ENCODE measurements around the gene THSD7A.

The THSD7A gene

GRCh38 chr7:11650030-11650429 is 182.0 kb downstream of the THSD7A start:
- H3K4me3 ChIP-seq (ENCODE audit: low read length), result no peak overlapping the region
- no peak overlapping the region for H2AFZ ChIP-seq (ENCODE audit: low read length)
- H3K9me3 ChIP-seq (replicated peaks; ENCODE audit: insufficient read depth, low read length), result no peaks in the 10 kb centered on the region
- H3K27ac ChIP-seq (ENCODE audit: low read length), result no peak overlapping the region
- no peak for DNase-seq
- no peaks in the 10 kb centered on the region for H4K20me1 ChIP-seq (ENCODE audit: insufficient read depth, low read length)
- H3K36me3 ChIP-seq (replicated peaks; ENCODE audit: insufficient read depth, low read length), result no peaks in the 10 kb centered on the region
- H3F3A ChIP-seq (ENCODE audit: insufficient read depth, low read length), result no peaks in the 10 kb centered on the region
- H3K79me2 ChIP-seq (ENCODE audit: low read length), result no peaks in the 10 kb centered on the region
- H3K9me2 ChIP-seq (replicated peaks; ENCODE audit: insufficient read depth, low read length), result no peaks in the 10 kb centered on the region
- no peaks in the 10 kb centered on the region for H3K27me3 ChIP-seq (replicated peaks; ENCODE audit: insufficient read depth, low read length)
- H3K9ac ChIP-seq (ENCODE audit: low read length), result no peak overlapping the region
- TF ChIP-seq CTCF (IDR thresholded peaks at IDR 0.05; ENCODE audit: low read length), result no peak
- TF ChIP-seq EZH2phosphoT487 (IDR thresholded peaks at IDR 0.05; ENCODE audit: low read length), result no peak
- no peak for TF ChIP-seq EZH2 (optimal IDR thresholded peaks at IDR 0.05; ENCODE audit: low read depth, low read length)
- no peak overlapping the region for H3K4me2 ChIP-seq (ENCODE audit: low read depth, low read length)
- H3K4me1 ChIP-seq (ENCODE audit: low read length), result no peaks in the 10 kb centered on the region

- TF ChIP-seq EZH2phosphoT487 (IDR thresholded peaks at IDR 0.05; ENCODE audit: low read length) (no peak), EZH2 (optimal IDR thresholded peaks at IDR 0.05; ENCODE audit: low read depth, low read length) (no peak), CTCF (IDR thresholded peaks at IDR 0.05; ENCODE audit: low read length) (no peak)
- H3K9me2 ChIP-seq (replicated peaks; ENCODE audit: insufficient read depth, low read length), result no peaks in the 10 kb centered on the region
- H3K36me3 ChIP-seq (replicated peaks; ENCODE audit: insufficient read depth, low read length), result no peaks in the 10 kb centered on the region
- H4K20me1 ChIP-seq (ENCODE audit: insufficient read depth, low read length), result no peaks in the 10 kb centered on the region
- H3K79me2 ChIP-seq (ENCODE audit: low read length), result no peaks in the 10 kb centered on the region
- H3K9ac ChIP-seq (ENCODE audit: low read length), result no peak overlapping the region
- no peaks in the 10 kb centered on the region for H3K9me3 ChIP-seq (replicated peaks; ENCODE audit: insufficient read depth, low read length)
- H3F3A ChIP-seq (ENCODE audit: insufficient read depth, low read length), result no peaks in the 10 kb centered on the region
- no peak overlapping the region for H2AFZ ChIP-seq (ENCODE audit: low read length)
- no peak overlapping the region for H3K4me2 ChIP-seq (ENCODE audit: low read depth, low read length)
- no peak overlapping the region for H3K4me3 ChIP-seq (ENCODE audit: low read length)
- H3K27ac ChIP-seq (ENCODE audit: low read length), result no peak overlapping the region
- DNase-seq, result no peak
- H3K27me3 ChIP-seq (replicated peaks; ENCODE audit: insufficient read depth, low read length), result no peaks in the 10 kb centered on the region
- H3K4me1 ChIP-seq (ENCODE audit: low read length), result no peaks in the 10 kb centered on the region
Observed at GRCh38 chr7:11648980-11649379, 183.0 kb downstream of the THSD7A start.

GRCh38 chr7:11648101-11648500 is 183.9 kb downstream of the THSD7A start:
- no peak for TF ChIP-seq EZH2 (optimal IDR thresholded peaks at IDR 0.05; ENCODE audit: low read depth, low read length)
- no peak for TF ChIP-seq CTCF (IDR thresholded peaks at IDR 0.05; ENCODE audit: low read length)
- TF ChIP-seq EZH2phosphoT487 (IDR thresholded peaks at IDR 0.05; ENCODE audit: low read length), result no peak
- H3K4me3 ChIP-seq (ENCODE audit: low read length), result no peak overlapping the region
- H3K9me3 ChIP-seq (replicated peaks; ENCODE audit: insufficient read depth, low read length), result no peaks in the 10 kb centered on the region
- no peak for DNase-seq
- no peaks in the 10 kb centered on the region for H3K4me1 ChIP-seq (ENCODE audit: low read length)
- no peaks in the 10 kb centered on the region for H3K9me2 ChIP-seq (replicated peaks; ENCODE audit: insufficient read depth, low read length)
- H3K27me3 ChIP-seq (replicated peaks; ENCODE audit: insufficient read depth, low read length), result no peaks in the 10 kb centered on the region
- no peaks in the 10 kb centered on the region for H3F3A ChIP-seq (ENCODE audit: insufficient read depth, low read length)
- no peak overlapping the region for H3K27ac ChIP-seq (ENCODE audit: low read length)
- no peaks in the 10 kb centered on the region for H3K79me2 ChIP-seq (ENCODE audit: low read length)
- no peak overlapping the region for H3K9ac ChIP-seq (ENCODE audit: low read length)
- H4K20me1 ChIP-seq (ENCODE audit: insufficient read depth, low read length), result no peaks in the 10 kb centered on the region
- no peak overlapping the region for H2AFZ ChIP-seq (ENCODE audit: low read length)
- H3K4me2 ChIP-seq (ENCODE audit: low read depth, low read length), result no peak overlapping the region
- H3K36me3 ChIP-seq (replicated peaks; ENCODE audit: insufficient read depth, low read length), result no peaks in the 10 kb centered on the region
